GM12891 (cell line): ENCODE results near the gene COPZ1.

ENCODE experiments used
- PAX5 ChIP-seq: IDR thresholded peaks from 2 replicates; pipeline ENCODE4 v1.6.1; 2011; ENCODE audit warnings: low read length, moderate library complexity, mild to moderate bottlenecking; ENCODE audit not compliant: insufficient read depth, severe bottlenecking
- POLR2A ChIP-seq: IDR thresholded peaks from 2 replicates; pipeline ENCODE4 v1.6.1; 2011; ENCODE audit warnings: low read depth, low read length, control low read depth
- POLR2AphosphoS5 ChIP-seq: IDR thresholded peaks from 2 replicates; pipeline ENCODE4 v1.6.1; 2011; ENCODE audit warnings: low read depth, low read length, control low read depth
- POU2F2 ChIP-seq: IDR thresholded peaks from 2 replicates; pipeline ENCODE4 v1.6.1; 2011; ENCODE audit warnings: low read depth, mild to moderate bottlenecking, control low read depth, low read length, moderate library complexity
- SPI1 ChIP-seq: IDR thresholded peaks from 2 replicates; pipeline ENCODE4 v1.6.1; 2011; ENCODE audit warnings: low read depth, low read length, control low read depth
- TAF1 ChIP-seq: IDR thresholded peaks from 2 replicates; pipeline ENCODE4 v1.6.1; 2011; ENCODE audit warnings: low read depth, low read length, control low read depth

GRCh38 chr12:54279227-54279631 is 45.7 kb upstream of the COPZ1 start:
- TF ChIP-seq SPI1 (no peak), POLR2A (no peak), TAF1 (no peak; the same call in 1 of the 2 replicates), POLR2AphosphoS5 (no peak), PAX5 (no peak), POU2F2 (no peak)
